NCI-H1694 treated with DMSO at 0.1 percent for 48 hours (cell line): Measurements from ENCODE around the gene NUMA1.
A peak's percentile ranks its signal among the peaks of the same experiment; 100 is the strongest.

ENCODE experiments used
- DNase-seq: peaks from one replicate; lab custom pipeline; 2025; lab: John Stamatoyannopoulos, UW

NUMA1 gene

DNA sequence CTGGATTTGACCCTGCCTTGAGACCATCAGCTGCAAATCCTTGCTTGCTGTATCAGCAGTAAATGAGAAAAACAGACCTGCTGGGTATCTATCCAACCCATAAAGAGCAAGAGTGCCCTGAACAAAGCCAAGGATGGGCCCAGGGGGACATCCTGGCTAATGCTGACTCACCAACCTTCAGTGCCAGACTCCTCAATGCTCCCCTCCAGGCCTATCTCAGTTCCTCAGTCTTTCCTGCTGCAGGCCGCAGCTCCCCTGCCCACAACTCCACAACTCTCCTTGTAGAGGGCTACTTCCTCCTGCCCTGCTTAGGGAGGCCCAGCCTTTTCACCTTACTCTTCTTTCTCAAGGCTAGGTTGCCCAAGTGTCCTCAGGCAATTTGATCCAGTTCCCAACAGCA, 20.1 kb upstream of the NUMA1 start:
- DNase-seq = no peak

- DNase-seq = no peak
These were observed 19.7 kb upstream of the NUMA1 start for GRCh38 chr11:72100009-72100408.

DNA sequence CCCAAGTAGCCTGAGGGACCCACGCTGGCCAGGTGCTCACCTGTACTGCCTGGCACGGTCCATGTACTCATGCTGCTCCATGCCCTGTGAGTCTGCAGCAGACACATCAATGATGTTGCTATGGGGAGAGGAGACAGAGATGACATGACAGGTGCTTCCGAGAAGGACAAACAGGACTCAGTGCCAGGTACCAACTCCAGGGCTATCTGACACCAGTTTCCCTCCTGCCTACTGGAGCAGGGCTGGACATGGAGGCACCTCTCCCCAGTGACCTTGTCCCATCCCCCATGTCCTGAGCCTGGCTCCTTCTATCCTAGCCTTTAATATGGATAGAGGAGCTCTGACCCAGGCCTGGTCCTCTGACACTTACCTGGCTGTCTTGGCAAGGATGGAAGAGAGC, 18.4 kb upstream of the NUMA1 start:
- DNase-seq = no peak

GRCh38 chr11:72091292-72091691, 10.9 kb upstream of the NUMA1 start:
- DNase-seq = peak; percentile 66

DNA sequence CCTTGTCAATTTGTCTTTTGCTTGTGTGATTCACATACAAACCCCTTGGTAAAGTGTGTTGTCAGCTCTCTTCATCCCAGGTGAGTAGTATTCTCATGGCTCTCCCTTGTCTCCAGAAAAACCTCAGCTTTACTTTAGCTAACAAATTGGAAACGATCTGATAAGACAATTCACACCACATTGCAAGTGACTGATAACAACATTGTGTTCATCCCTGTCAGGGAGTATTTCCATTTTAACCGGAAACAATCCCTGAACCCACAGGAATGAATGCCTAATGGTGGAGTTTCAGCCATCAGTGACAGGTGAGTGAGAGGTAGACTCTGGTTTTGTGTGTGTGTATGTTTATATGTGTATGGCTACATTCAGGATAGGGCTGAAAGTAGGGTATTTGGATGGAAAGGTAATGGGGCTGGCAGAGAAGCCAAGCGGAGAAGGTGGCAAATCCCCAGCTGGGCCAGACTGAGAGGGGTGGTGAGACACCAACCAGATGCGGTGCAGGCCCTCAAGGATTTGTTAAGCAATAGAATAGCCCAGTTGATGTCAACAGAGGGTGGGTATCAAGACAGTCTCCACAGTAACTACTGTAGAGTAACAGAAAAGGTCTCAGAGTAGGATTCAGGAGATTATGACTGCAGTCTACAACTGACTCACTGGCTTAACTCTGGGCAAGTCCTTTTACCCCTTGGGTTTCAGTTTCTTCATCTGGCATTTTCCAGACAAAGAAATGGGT, 7.9 kb upstream of the NUMA1 start:
- DNase-seq = no peak

DNA sequence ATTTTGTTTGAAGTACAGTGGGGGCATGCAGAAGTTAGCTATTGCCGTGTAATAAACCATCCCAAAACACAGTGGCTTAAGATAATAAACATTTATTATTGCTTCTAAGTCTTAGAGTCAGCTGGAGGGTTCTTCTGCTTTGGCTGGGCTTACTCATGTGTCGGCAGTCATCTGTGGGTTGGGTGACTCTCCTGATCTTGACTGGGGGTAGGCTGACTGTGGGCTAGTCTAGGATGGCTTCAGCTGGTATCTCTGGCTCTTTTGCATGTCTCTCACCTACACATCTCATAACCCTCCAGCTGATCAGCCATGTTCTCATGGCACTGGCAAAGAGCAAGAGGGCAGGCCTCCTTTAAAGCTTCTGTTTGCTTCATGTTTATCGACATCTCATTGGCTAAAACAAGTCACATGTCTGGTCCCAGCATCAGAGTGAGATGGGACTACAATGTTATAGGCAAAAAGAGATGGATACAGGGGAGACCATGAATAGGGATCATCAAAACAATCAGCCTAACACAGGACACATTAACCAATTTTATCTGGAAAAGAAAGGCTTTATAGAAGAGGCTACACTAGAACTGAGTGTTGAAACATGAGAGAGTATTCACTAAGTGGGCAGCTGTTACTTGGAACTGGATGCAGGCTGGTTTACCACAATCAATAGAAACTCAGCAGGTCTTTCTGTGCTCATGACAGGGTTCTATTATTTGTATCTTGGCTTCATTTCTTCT, 5.4 kb upstream of the NUMA1 start:
- DNase-seq = peak; percentile 32

- peak; percentile 74 for DNase-seq
These were observed 4.6 kb upstream of the NUMA1 start for GRCh38 chr11:72084965-72085364.

DNA sequence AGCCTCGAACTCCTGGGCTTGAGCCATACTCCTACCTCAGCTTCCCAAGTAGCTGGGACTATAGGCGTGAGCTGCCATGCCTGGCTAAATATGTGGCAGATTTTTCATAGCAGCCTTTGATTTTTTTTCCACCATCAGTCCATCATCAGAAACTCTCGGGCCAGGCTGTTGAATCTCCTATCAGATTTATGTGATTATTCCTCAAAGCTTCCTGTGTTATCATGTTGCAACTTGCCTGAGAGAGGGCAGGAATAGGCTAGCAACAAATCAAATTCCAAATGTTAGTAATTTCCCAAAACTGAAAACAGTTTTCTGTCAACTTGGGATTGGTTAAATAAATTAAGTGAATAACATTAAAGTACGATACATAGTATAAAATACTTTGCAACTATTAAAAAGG, 3.7 kb upstream of the NUMA1 start:
- DNase-seq = peak; percentile 62

GRCh38 chr11:72083414-72083813, 3.1 kb upstream of the NUMA1 start:
- no peak for DNase-seq

DNA sequence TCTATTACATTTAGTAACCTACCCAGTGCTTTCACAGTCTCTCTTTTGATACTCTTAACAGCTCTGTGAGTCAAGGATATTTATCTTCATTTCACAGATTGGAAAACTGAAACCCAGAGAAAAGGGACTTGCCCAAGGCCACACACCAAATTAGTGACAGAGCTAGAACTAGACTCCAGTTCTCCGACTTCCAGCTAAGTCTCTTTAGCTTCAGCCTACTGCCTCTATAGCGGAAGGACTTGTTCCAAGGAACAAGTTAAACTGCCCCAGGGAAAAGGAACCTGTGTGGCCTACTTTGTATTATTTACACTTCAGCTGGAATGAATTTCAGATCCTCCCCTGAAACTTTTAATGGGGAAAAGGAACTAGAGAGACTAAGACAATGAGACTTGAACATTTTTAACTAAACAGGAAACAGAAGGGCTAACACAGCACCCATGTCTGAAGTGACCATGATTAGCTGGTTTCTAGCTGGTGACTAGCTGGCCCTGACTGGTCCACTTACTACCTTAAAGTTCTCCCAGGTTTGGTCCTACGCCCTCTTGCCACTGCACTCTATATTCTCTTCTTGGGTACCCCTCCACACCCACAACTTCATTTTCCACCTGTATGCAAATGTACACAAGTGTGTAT, 1.6 kb upstream of the NUMA1 start:
- DNase-seq = no peak

- DNase-seq = no peak
These were observed 872 bp upstream of the NUMA1 start for GRCh38 chr11:72081184-72081644.

- no peak for DNase-seq
These were observed 470 bp downstream of the NUMA1 start for GRCh38 chr11:72079819-72080325.

DNA sequence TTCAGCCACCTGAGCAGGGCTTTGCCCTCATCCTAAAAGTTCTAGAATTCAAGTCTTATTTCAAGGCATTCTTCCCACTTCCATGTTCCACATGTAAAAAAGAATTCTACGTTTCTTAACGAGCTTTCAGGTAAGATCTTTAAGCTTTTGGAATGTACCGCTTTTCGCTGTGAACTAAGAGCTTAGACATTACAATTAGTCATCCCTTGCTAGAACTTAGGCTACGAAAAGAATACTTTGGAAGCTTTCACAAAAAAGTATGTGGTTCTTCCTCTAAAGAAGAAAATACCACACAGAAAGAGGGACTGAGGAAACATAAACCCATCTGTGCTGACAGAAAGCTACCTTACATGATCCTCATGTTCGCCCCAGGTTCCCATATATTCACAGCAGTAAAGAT, 1.9 kb downstream of the NUMA1 start:
- DNase-seq = no peak

DNA sequence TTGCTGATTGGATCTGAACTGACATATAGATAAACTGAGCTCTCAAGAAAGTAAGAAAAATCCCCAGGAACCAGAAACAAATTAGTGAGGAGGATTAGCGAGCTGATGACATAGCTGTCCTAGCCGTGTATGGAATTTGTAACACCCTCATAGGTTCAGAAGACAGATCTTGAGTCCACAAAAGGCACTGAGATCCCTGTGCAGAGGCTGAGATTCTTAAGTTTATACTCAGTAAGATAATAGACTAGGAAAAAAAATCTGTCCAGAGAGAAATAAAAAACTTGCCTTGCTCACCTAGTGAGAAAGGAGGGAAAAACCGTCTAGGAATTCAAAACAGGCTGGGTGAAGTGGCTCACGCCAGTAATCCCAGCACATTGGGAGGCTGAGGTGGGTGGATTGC, 4.6 kb downstream of the NUMA1 start:
- no peak for DNase-seq

GRCh38 chr11:72075109-72075508, 5.2 kb downstream of the NUMA1 start:
- no peak for DNase-seq

- DNase-seq = no peak
These were observed 8.0 kb downstream of the NUMA1 start for GRCh38 chr11:72072348-72072747.

- no peak for DNase-seq
These were observed 9.9 kb downstream of the NUMA1 start for GRCh38 chr11:72070491-72070890.

- DNase-seq = no peak
These were observed 10.5 kb downstream of the NUMA1 start for GRCh38 chr11:72069787-72070251.

GRCh38 chr11:72069200-72069599, 11.1 kb downstream of the NUMA1 start:
- no peak for DNase-seq

DNA sequence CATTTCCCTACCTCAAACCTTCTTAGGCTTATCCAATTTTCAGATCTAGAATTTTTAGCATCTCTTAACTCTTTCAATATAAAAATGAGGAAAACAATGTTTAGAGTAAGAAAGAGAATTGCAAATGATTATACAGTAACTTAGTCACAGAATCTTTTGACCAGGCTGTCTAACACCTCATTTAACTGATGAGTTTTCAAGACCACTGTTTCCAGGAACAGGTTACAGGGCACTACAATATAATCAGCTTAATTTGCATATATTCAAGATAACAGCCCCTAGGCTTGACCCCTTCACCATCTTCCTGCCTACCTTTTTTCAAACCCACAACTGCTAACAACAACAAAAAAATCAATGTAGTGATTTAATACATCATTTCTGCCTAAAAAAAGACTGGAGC, 12.7 kb downstream of the NUMA1 start:
- DNase-seq = no peak

DNA sequence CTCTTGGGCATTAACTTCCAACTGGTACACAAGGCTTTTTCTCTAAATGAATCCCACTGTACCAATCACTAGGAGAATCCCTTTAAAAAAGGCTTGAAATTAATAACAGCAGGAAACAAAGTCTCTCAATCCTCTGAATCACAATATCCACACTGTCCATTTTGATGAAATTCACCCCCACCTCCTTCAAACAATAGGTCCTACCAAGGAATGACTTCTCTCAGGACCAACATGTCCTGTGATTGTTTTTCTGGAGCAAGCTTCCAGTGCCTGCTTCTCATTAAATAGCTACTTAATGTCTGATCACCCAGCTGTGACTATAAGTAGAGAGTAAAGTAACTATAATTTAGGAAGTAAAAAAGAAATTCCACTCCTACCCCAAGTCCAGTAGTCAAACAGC, 13.1 kb downstream of the NUMA1 start:
- no peak for DNase-seq

DNA sequence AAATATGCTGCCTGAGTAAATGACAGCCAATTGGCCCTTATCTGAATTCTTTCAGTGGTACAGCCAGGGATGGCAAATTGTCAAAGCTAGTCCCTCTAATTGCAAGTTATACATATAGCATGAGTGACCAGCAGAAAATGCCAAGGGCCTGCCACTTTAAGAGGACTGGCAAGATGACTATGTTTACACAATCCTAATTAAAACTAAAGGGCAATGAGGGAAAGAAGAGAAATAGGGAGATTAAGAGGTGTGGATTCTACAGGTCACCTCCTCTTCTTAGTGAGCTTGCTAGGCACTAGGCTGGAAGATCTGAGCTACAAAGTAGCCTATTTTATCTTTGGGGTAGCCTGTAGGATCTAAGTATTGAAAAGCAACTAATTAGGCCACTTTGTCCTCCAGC, 13.5 kb downstream of the NUMA1 start:
- DNase-seq = no peak
